Measurements from ENCODE around the gene KASH5. TPM values are rescaled to one million over a fixed set of nuclear protein-coding genes. Genes with fewer than 3 reads are reported as not detected.

The KASH5 gene
- total and polyA plus RNA-seq, 4 donors = 0.52 to 2.9 (median 1.5) TPM; not detected in 1

- TF ChIP-seq CTCF (IDR thresholded peaks at IDR 0.05; ENCODE audit: control extremely low read depth, extremely low read depth) = no peak
- 82 to 86% methylated on average over 32 of the region's 32 CpGs for WGBS, 2 donors
- peaks cover 0 to under 1% (median 0%) of the 10 kb centered on the region in 3 donors for H3K27me3 ChIP-seq (ENCODE audit: control insufficient read depth in 3 of 3, insufficient read depth in 3 of 3, low read length in 2 of 3)
- no peak overlapping the region for H3K9ac ChIP-seq (ENCODE audit: insufficient read depth in 1 of 2, low read length in 2 of 2)
- DNase-seq (no peak), ATAC-seq (ENCODE audit: insufficient read depth, low FRiP score) (no peak)
- H3K4me3 ChIP-seq = no peak overlapping the region
- H3K27ac ChIP-seq (ENCODE audit: low read depth in 1 of 2, low read length in 1 of 2) = no peak overlapping the region
- H3K36me3 ChIP-seq (ENCODE audit: control insufficient read depth in 4 of 4, insufficient read depth in 4 of 4, low read length in 4 of 4) = peaks cover 0 to 21% (median 9%) of the 10 kb centered on the region in 4 donors
- H3K9me3 ChIP-seq (ENCODE audit: control insufficient read depth in 4 of 4, insufficient read depth in 3 of 4, low read length in 3 of 4) = no peaks in the 10 kb centered on the region
- H3K4me1 ChIP-seq (ENCODE audit: control insufficient read depth in 5 of 5, insufficient read depth in 5 of 5, low read length in 5 of 5) = peaks cover 0 to 6% (median 3%) of the 10 kb centered on the region in 5 donors
Observed at GRCh38 chr19:49447485-49448431, 59.7 kb downstream of the KASH5 start.

DNA sequence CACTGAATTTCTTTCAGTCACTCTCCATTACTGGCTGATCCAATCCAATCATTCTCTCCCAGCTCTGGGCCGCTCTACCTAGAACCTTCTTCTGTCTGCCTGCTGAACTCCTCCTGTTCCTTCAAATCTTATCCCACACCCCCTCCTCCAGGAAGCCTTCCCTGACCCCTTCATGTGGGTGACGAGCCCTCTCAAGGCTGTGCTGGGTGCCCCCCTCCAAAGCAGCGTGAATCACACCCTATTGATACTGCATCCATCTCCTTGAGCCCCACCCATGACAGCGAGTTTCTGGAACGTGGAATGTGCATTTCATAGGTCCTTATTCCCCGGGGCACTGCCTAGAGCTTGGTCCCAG is 60.4 kb downstream of the KASH5 start:
- Histone ChIP-seq H3K4me1 (ENCODE audit: control insufficient read depth in 5 of 5, insufficient read depth in 5 of 5, low read length in 5 of 5) (peaks cover 0 to 6% (median 3%) of the 10 kb centered on the region in 5 donors), H3K27ac (ENCODE audit: low read depth in 1 of 2, low read length in 1 of 2) (no peak overlapping the region), H3K27me3 (ENCODE audit: control insufficient read depth in 3 of 3, insufficient read depth in 3 of 3, low read length in 2 of 3) (no peaks in the 10 kb centered on the region), H3K9ac (ENCODE audit: insufficient read depth in 1 of 2, low read length in 2 of 2) (no peak overlapping the region), H3K9me3 (ENCODE audit: control insufficient read depth in 4 of 4, insufficient read depth in 3 of 4, low read length in 3 of 4) (no peaks in the 10 kb centered on the region), H3K4me3 (no peak overlapping the region), H3K36me3 (ENCODE audit: control insufficient read depth in 4 of 4, insufficient read depth in 4 of 4, low read length in 4 of 4) (peaks cover 0 to 21% (median 9%) of the 10 kb centered on the region in 4 donors)
- no peak for TF ChIP-seq CTCF (IDR thresholded peaks at IDR 0.05; ENCODE audit: control extremely low read depth, extremely low read depth)
- DNase-seq (no peak), ATAC-seq (ENCODE audit: insufficient read depth, low FRiP score) (no peak)
- WGBS, 2 donors = 93 to 99% methylated on average over 6 of the region's 6 CpGs

- H3K4me3 ChIP-seq = no peak overlapping the region
- H3K27me3 ChIP-seq (ENCODE audit: control insufficient read depth in 3 of 3, insufficient read depth in 3 of 3, low read length in 2 of 3) = no peaks in the 10 kb centered on the region
- ATAC-seq (ENCODE audit: insufficient read depth, low FRiP score) (no peak), DNase-seq (no peak)
- H3K4me1 ChIP-seq (ENCODE audit: control insufficient read depth in 5 of 5, insufficient read depth in 5 of 5, low read length in 5 of 5) = peaks cover 0 to 16% (median 3%) of the 10 kb centered on the region in 5 donors
- peaks cover 0 to 21% (median 9%) of the 10 kb centered on the region in 4 donors for H3K36me3 ChIP-seq (ENCODE audit: control insufficient read depth in 4 of 4, insufficient read depth in 4 of 4, low read length in 4 of 4)
- peak overlapping the region in 1 of 2 donors; percentile 49 for H3K9ac ChIP-seq (ENCODE audit: insufficient read depth in 1 of 2, low read length in 2 of 2)
- H3K27ac ChIP-seq (ENCODE audit: low read depth in 1 of 2, low read length in 1 of 2) = no peak overlapping the region
- TF ChIP-seq CTCF (IDR thresholded peaks at IDR 0.05; ENCODE audit: control extremely low read depth, extremely low read depth) = no peak
- no peaks in the 10 kb centered on the region for H3K9me3 ChIP-seq (ENCODE audit: control insufficient read depth in 4 of 4, insufficient read depth in 3 of 4, low read length in 3 of 4)
- 84 to 86% methylated on average over 7 of the region's 7 CpGs for whole genome bisulfite sequencing, 2 donors
Observed at GRCh38 chr19:49450405-49450804, 62.4 kb downstream of the KASH5 start.

Data from lung (tissue), 12 donors.